ENCODE measurements around the gene ZBTB16. TPM values are rescaled to one million over a fixed set of nuclear protein-coding genes. Genes with fewer than 3 reads are reported as not detected.

ZBTB16 gene
- total and polyA plus RNA-seq, 2 donors: 10.3 to 95.2 TPM

GRCh38 chr11:114063149-114063828 lies 3.8 kb downstream of the ZBTB16 start:
- H3K4me3 ChIP-seq (ENCODE audit: low read depth, low read length): peak overlapping the region; percentile 99
- DNase-seq (ENCODE audit: extremely low spot score): no peak
- H3K36me3 ChIP-seq (ENCODE audit: insufficient read depth): peaks cover 10% of the 10 kb centered on the region
- H3K27ac ChIP-seq (ENCODE audit: low read depth): no peak overlapping the region
- H3K4me1 ChIP-seq (ENCODE audit: insufficient read depth): peaks cover 1% of the 10 kb centered on the region
- WGBS: 97% methylated on average over 26 of the region's 26 CpGs

DNA sequence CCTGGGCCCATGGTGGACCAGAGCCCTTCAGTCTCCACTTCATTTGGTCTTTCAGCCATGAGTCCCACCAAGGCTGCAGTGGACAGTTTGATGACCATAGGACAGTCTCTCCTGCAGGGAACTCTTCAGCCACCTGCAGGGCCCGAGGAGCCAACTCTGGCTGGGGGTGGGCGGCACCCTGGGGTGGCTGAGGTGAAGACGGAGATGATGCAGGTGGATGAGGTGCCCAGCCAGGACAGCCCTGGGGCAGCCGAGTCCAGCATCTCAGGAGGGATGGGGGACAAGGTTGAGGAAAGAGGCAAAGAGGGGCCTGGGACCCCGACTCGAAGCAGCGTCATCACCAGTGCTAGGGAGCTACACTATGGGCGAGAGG lies 4.3 kb downstream of the ZBTB16 start:
- Histone ChIP-seq H3K36me3 (ENCODE audit: insufficient read depth) (peaks cover 10% of the 10 kb centered on the region), H3K27ac (ENCODE audit: low read depth) (no peak overlapping the region), H3K4me3 (ENCODE audit: low read depth, low read length) (peak overlapping the region; percentile 1), H3K4me1 (ENCODE audit: insufficient read depth) (peaks cover 1% of the 10 kb centered on the region)
- 96% methylated on average over 8 of the region's 8 CpGs for WGBS
- DNase-seq (ENCODE audit: extremely low spot score): no peak

- 91% methylated on average over 14 of the region's 14 CpGs for WGBS
- Histone ChIP-seq H3K36me3 (ENCODE audit: insufficient read depth) (peaks cover 10% of the 10 kb centered on the region), H3K4me3 (ENCODE audit: low read depth, low read length) (peak overlapping the region; percentile 23), H3K4me1 (ENCODE audit: insufficient read depth) (peaks cover 1% of the 10 kb centered on the region), H3K27ac (ENCODE audit: low read depth) (no peak overlapping the region)
- no peak for DNase-seq (ENCODE audit: extremely low spot score)
These were observed 4.7 kb downstream of the ZBTB16 start for GRCh38 chr11:114064216-114064615.

DNA sequence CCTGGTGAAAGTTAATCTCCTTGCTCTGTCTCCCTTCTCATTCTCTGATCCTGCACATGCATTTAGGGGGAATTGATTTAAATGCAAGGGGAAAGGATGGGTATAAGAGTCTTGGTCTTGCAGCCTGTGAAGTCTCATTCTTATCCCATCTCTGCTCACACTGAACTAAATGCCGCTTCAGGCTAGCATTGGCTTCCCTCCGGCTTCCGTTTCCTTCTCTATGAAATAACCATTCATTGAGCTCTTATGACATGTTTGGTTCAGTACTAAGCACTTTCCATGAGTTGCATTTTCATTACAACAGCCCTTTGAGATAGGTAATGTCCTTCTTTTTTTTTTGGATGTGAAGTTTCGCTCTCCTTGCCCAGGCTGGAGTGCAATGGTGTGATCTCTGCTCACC lies 5.6 kb downstream of the ZBTB16 start:
- 93% methylated on average over 4 of the region's 4 CpGs for WGBS
- Histone ChIP-seq H3K4me1 (ENCODE audit: insufficient read depth) (peaks cover 1% of the 10 kb centered on the region), H3K36me3 (ENCODE audit: insufficient read depth) (peaks cover 10% of the 10 kb centered on the region), H3K27ac (ENCODE audit: low read depth) (no peak overlapping the region), H3K4me3 (ENCODE audit: low read depth, low read length) (peak overlapping the region; percentile 23)
- no peak for DNase-seq (ENCODE audit: extremely low spot score)

- 85% methylated on average over 14 of the region's 14 CpGs for WGBS
- Histone ChIP-seq H3K27ac (ENCODE audit: low read depth) (no peak overlapping the region), H3K36me3 (ENCODE audit: insufficient read depth) (peaks cover 10% of the 10 kb centered on the region), H3K4me1 (ENCODE audit: insufficient read depth) (peaks cover 1% of the 10 kb centered on the region), H3K4me3 (ENCODE audit: low read depth, low read length) (peak overlapping the region; percentile 23)
- DNase-seq (ENCODE audit: extremely low spot score): no peak
These were observed 6.6 kb downstream of the ZBTB16 start for GRCh38 chr11:114066046-114066648.

- DNase-seq (ENCODE audit: extremely low spot score): no peak
- H3K27ac ChIP-seq (ENCODE audit: low read depth): no peak overlapping the region
- peaks cover 1% of the 10 kb centered on the region for H3K4me1 ChIP-seq (ENCODE audit: insufficient read depth)
- H3K4me3 ChIP-seq (ENCODE audit: low read depth, low read length): peak overlapping the region; percentile 7
- 87% methylated on average over 4 of the region's 4 CpGs for WGBS
- H3K36me3 ChIP-seq (ENCODE audit: insufficient read depth): peaks cover 8% of the 10 kb centered on the region
These were observed 8.8 kb downstream of the ZBTB16 start for GRCh38 chr11:114068327-114068726.

DNA sequence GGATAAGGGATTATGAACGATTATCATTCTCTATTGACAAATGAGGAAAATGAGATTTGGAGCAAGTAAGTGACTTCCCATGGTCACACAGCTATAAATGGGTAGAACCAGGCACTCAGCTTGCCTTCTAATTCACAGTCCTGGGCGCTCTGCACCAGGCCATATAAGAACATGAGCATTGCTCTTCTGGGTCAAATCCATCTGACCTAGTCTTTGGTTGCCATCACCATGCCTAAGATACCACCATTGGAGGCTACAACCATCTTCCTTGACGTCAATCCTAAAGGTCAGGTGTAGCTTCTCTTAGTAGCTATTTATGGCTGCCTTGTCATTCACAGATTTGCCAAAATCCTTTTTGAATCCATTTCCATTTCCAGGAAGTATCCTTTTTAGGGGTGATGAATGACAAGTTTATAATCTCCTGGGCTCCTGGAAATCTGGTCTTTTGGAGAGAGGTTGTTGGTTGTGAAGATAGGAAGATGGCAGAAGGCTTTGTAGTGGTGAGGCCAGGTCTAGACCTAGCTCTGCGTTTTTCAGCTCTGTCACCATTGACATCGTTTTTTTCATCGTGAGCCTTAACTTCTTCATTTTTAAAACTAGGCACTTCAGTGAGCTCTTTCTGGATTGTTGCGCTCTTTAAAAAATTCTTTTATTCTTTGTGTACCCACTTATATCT lies 11.1 kb downstream of the ZBTB16 start:
- WGBS: 95% methylated on average over 7 of the region's 7 CpGs

GRCh38 chr11:114073007-114073827 lies 13.7 kb downstream of the ZBTB16 start:
- no peak overlapping the region for H3K4me3 ChIP-seq (ENCODE audit: low read depth, low read length)
- 90% methylated on average over 9 of the region's 9 CpGs for WGBS
- no peak overlapping the region for H3K27ac ChIP-seq (ENCODE audit: low read depth)
- H3K36me3 ChIP-seq (ENCODE audit: insufficient read depth): no peaks in the 10 kb centered on the region
- H3K4me1 ChIP-seq (ENCODE audit: insufficient read depth): peaks cover 2% of the 10 kb centered on the region
- no peak for DNase-seq (ENCODE audit: extremely low spot score)

More for the DNA sequence above, 11.1 kb downstream of the ZBTB16 start:
- H3K4me1 ChIP-seq (ENCODE audit: insufficient read depth): peaks cover 1% of the 10 kb centered on the region
- no peak for DNase-seq (ENCODE audit: extremely low spot score)
- no peak overlapping the region for H3K4me3 ChIP-seq (ENCODE audit: low read depth, low read length)
- H3K27ac ChIP-seq (ENCODE audit: low read depth): no peak overlapping the region
- peaks cover 2% of the 10 kb centered on the region for H3K36me3 ChIP-seq (ENCODE audit: insufficient read depth)

- DNase-seq (ENCODE audit: extremely low spot score): no peak
- peaks cover 4% of the 10 kb centered on the region for H3K4me1 ChIP-seq (ENCODE audit: insufficient read depth)
- WGBS: 90% methylated on average over 11 of the region's 11 CpGs
- H3K27ac ChIP-seq (ENCODE audit: low read depth): no peak overlapping the region
- no peaks in the 10 kb centered on the region for H3K36me3 ChIP-seq (ENCODE audit: insufficient read depth)
- H3K4me3 ChIP-seq (ENCODE audit: low read depth, low read length): no peak overlapping the region
These were observed 14.4 kb downstream of the ZBTB16 start for GRCh38 chr11:114073828-114074381.

DNA sequence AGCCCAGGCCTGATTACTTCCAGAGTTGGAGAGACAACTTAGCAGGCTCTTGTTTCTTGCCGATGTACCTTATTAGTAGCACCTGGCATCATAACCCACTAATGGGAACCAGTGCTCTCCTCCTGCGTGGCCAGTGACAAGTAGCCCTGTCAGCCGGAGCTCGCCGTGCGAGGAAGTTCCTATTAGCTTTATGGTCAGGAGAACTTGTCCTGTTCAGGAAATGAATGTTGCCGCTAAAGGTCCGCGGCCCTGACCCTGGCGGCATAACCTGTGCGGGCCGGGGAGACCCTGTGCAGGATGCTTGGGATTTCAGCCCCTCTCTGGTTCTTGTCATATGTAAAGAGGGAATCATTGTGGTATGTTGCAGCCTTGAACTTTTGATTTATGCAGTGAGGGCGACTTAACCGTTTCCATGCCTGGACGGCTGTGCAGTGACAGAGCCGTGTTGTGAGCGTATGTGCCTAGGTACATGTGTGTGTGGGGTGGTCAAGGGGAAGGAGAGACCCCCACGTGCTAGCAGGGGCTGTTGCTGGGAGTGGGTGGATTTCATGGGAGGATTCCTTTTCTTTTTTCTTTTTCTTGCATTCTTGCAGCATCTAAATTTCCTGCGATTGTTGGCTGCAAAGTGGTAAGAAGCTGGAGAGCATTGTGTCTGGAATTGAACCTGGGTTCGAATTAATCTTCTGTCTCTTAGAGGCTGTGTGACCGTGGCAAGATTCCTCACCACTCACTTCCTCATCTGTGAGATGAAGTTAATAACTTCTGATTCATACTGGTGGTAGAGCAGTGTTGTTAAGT lies 15.2 kb downstream of the ZBTB16 start:
- H3K36me3 ChIP-seq (ENCODE audit: insufficient read depth): no peaks in the 10 kb centered on the region
- no peak overlapping the region for H3K4me3 ChIP-seq (ENCODE audit: low read depth, low read length)
- peaks cover 6% of the 10 kb centered on the region for H3K4me1 ChIP-seq (ENCODE audit: insufficient read depth)
- no peak for DNase-seq (ENCODE audit: extremely low spot score)
- WGBS: 84% methylated on average over 21 of the region's 21 CpGs
- H3K27ac ChIP-seq (ENCODE audit: low read depth): no peak overlapping the region

GRCh38 chr11:114075344-114075610 lies 15.8 kb downstream of the ZBTB16 start:
- Histone ChIP-seq H3K36me3 (ENCODE audit: insufficient read depth) (no peaks in the 10 kb centered on the region), H3K4me1 (ENCODE audit: insufficient read depth) (peaks cover 6% of the 10 kb centered on the region), H3K27ac (ENCODE audit: low read depth) (no peak overlapping the region), H3K4me3 (ENCODE audit: low read depth, low read length) (no peak overlapping the region)
- DNase-seq (ENCODE audit: extremely low spot score): no peak
- WGBS: 96% methylated on average over 6 of the region's 6 CpGs

- no peaks in the 10 kb centered on the region for H3K36me3 ChIP-seq (ENCODE audit: insufficient read depth)
- 42% methylated on average over 18 of the region's 18 CpGs for WGBS
- peak; percentile 47 for DNase-seq (ENCODE audit: extremely low spot score)
- no peak overlapping the region for H3K27ac ChIP-seq (ENCODE audit: low read depth)
- no peak overlapping the region for H3K4me3 ChIP-seq (ENCODE audit: low read depth, low read length)
- peaks cover 6% of the 10 kb centered on the region for H3K4me1 ChIP-seq (ENCODE audit: insufficient read depth)
These were observed 16.5 kb downstream of the ZBTB16 start for GRCh38 chr11:114075891-114076441.

Data from urinary bladder (tissue), 4 donors.